ENCODE data around the gene SLCO1A2.
"Not testable (repeated sequence)": the region's sequence is repeated elsewhere in the genome, so short reads cannot be mapped to it uniquely, and the experiment has no call there.

SLCO1A2 gene

GRCh38 chr12:21334771-21335325, at the start of gene SLCO1A2:
TSS of gene SLCO1A2 (minus strand) at chr12:21334917. CDS start at chr12:21334647, 270 bp downstream.
- DNase-seq (ENCODE audit: low read depth) = no peak

GRCh38 chr12:21384261-21384660, 49.5 kb upstream of the SLCO1A2 start:
- DNase-seq (ENCODE audit: low read depth) = no peak

GRCh38 chr12:21381320-21381719, 46.6 kb upstream of the SLCO1A2 start:
- DNase-seq (ENCODE audit: low read depth) = not testable (repeated sequence)

GRCh38 chr12:21379218-21379617, 44.5 kb upstream of the SLCO1A2 start:
- no peak for DNase-seq (ENCODE audit: low read depth)

GRCh38 chr12:21372602-21373001, 37.9 kb upstream of the SLCO1A2 start, which contains the start of gene IAPP:
TSS of gene IAPP (plus strand) at chr12:21372902. CDS start at chr12:21373352, 450 bp downstream.
- DNase-seq (ENCODE audit: low read depth) = no peak

GRCh38 chr12:21370845-21371449, 36.2 kb upstream of the SLCO1A2 start:
- no peak for DNase-seq (ENCODE audit: low read depth)

GRCh38 chr12:21369141-21369980, 34.6 kb upstream of the SLCO1A2 start:
- DNase-seq (ENCODE audit: low read depth) = no peak

- DNase-seq (ENCODE audit: low read depth) = not testable (repeated sequence)
These were observed 25.9 kb upstream of the SLCO1A2 start for GRCh38 chr12:21360632-21361031.

- no peak for DNase-seq (ENCODE audit: low read depth)
These were observed 19.9 kb upstream of the SLCO1A2 start for GRCh38 chr12:21354641-21355040.

- DNase-seq (ENCODE audit: low read depth) = no peak
These were observed 19.2 kb upstream of the SLCO1A2 start for GRCh38 chr12:21353948-21354347.

GRCh38 chr12:21353487-21353886, 18.8 kb upstream of the SLCO1A2 start:
- DNase-seq (ENCODE audit: low read depth) = no peak

- DNase-seq (ENCODE audit: low read depth) = no peak
These were observed 16.3 kb upstream of the SLCO1A2 start for GRCh38 chr12:21350975-21351374.

GRCh38 chr12:21346542-21347205, 12.0 kb upstream of the SLCO1A2 start:
- DNase-seq (ENCODE audit: low read depth) = no peak

GRCh38 chr12:21343636-21344035, 8.9 kb upstream of the SLCO1A2 start:
- no peak for DNase-seq (ENCODE audit: low read depth)

GRCh38 chr12:21341769-21342168, 7.1 kb upstream of the SLCO1A2 start:
- DNase-seq (ENCODE audit: low read depth) = no peak

GRCh38 chr12:21340403-21340802, 5.7 kb upstream of the SLCO1A2 start:
- no peak for DNase-seq (ENCODE audit: low read depth)

GRCh38 chr12:21339921-21340320, 5.2 kb upstream of the SLCO1A2 start:
- DNase-seq (ENCODE audit: low read depth) = no peak

GRCh38 chr12:21337959-21338744, 3.4 kb upstream of the SLCO1A2 start:
- DNase-seq (ENCODE audit: low read depth) = no peak

- DNase-seq (ENCODE audit: low read depth) = no peak
These were observed 2.7 kb upstream of the SLCO1A2 start for GRCh38 chr12:21337453-21337852.

- no peak for DNase-seq (ENCODE audit: low read depth)
These were observed 1.9 kb upstream of the SLCO1A2 start for GRCh38 chr12:21336656-21337055.

- no peak for DNase-seq (ENCODE audit: low read depth)
These were observed 3.9 kb downstream of the SLCO1A2 start for GRCh38 chr12:21330682-21331253.

Measured in activated T-cell treated with anti-CD3 and anti-CD28 coated beads for 48 hours (primary cell).